Measurements from ENCODE around the gene ZNF724. TPM values are rescaled to one million over a fixed set of nuclear protein-coding genes. Genes with fewer than 3 reads are reported as not detected.
A peak's percentile ranks its signal among the peaks of the same experiment; 100 is the strongest.
"Not testable (repeated sequence)": the region's sequence is repeated elsewhere in the genome, so short reads cannot be mapped to it uniquely, and the experiment has no call there.

Gene ZNF724
- total and polyA plus RNA-seq, 7 experiments from 2014 or later: 2.9 to 11.3 (median 4.6) TPM

DNA sequence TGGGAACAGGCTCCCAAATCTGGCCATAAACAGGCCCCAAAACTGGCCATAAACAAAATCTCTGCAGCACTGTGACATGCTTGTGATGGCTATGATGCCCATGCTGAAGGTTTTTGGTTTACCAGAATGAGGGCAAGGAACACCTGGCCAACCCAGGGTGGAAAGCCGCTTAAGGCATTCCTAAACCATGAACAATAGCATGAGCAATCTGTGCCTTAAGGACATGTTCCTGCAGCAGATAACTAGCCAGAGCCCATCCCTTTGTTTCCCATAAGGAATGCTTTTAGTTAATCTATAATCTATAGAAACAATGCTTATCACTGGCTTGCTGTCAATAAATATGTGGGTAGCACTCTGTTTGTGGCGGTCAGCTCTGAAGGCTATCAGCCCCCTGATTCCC, 35.1 kb upstream of the ZNF724 start:
- not testable (repeated sequence) for ATAC-seq
- H3K4me1 Mint-ChIP-seq: peaks cover 3 to 35% (median 25%) of the 10 kb centered on the region in 7 donors

GRCh38 chr19:23283925-23284324, 33.7 kb upstream of the ZNF724 start:
- Mint-ChIP-seq H3K36me3 (peaks cover 0 to 10% (median 3%) of the 10 kb centered on the region in 5 donors), H3K9me3 (peaks cover 7 to 43% (median 20%) of the 10 kb centered on the region in 11 donors), H3K27ac (peak overlapping the region in 2 of 9 donors; percentile 38 to 60), H3K27me3 (peaks cover 0 to 4% (median 0%) of the 10 kb centered on the region in 5 donors), H3K4me3 (peak overlapping the region in 6 of 10 donors; percentile 2 to 61 (median 30)), H3K4me1 (peaks cover 3 to 35% (median 25%) of the 10 kb centered on the region in 7 donors)
- POLR2A ChIA-PET: interaction anchor here (3.0 kb wide), 1 partner anchor 10 kb away, joined by 17 read pairs; no protein-coding TSS in a partner anchor
- ATAC-seq (peak; percentile 91), DNase-seq (peak; percentile 26 to 60 (median 42))
- Histone ChIP-seq H3K9me3 (ENCODE audit: control insufficient read depth in 2 of 3, low read length in 3 of 3) (no peaks in the 10 kb centered on the region), H3K4me3 (ENCODE audit: low read length) (no peak overlapping the region), H3K4me1 (ENCODE audit: control insufficient read depth in 2 of 2, insufficient read depth in 2 of 2, low read length in 2 of 2) (no peaks in the 10 kb centered on the region), H3K27me3 (ENCODE audit: control insufficient read depth in 2 of 2, insufficient read depth in 2 of 2, low read length in 2 of 2) (no peaks in the 10 kb centered on the region), H3K27ac (ENCODE audit: low read depth, low read length) (no peak overlapping the region), H3K36me3 (ENCODE audit: control insufficient read depth in 2 of 3, insufficient read depth in 3 of 3, low read length in 3 of 3) (no peaks in the 10 kb centered on the region)
- CTCF ChIA-PET: interaction anchor here (0.6 to 2.0 kb wide), 3 partner anchors 10 to 19 kb away, joined by 3 to 8 read pairs (median 3); no protein-coding TSS in a partner anchor
- intact Hi-C loops (cut with micrococcal nuclease): loop anchor here in 1 of 2 donors (1.0 kb wide), 2 partner anchors 10 to 105 kb away; no protein-coding TSS in a partner anchor

More for the DNA sequence above, 35.1 kb upstream of the ZNF724 start:
- H3K36me3 ChIP-seq (ENCODE audit: control insufficient read depth in 2 of 3, insufficient read depth in 3 of 3, low read length in 3 of 3); POLR2A ChIA-PET; H3K27ac ChIP-seq (ENCODE audit: low read depth, low read length); H3K4me3 ChIP-seq (ENCODE audit: low read length); H3K4me3 Mint-ChIP-seq; intact Hi-C loops (cut with micrococcal nuclease); DNase-seq; CTCF ChIA-PET; H3K27me3 Mint-ChIP-seq; H3K4me1 ChIP-seq (ENCODE audit: control insufficient read depth in 2 of 2, insufficient read depth in 2 of 2, low read length in 2 of 2); H3K27me3 ChIP-seq (ENCODE audit: control insufficient read depth in 2 of 2, insufficient read depth in 2 of 2, low read length in 2 of 2); H3K27ac Mint-ChIP-seq; H3K9me3 ChIP-seq (ENCODE audit: control insufficient read depth in 2 of 3, low read length in 3 of 3): not testable (repeated sequence)
- H3K36me3 Mint-ChIP-seq: peaks cover 0 to 10% (median 3%) of the 10 kb centered on the region in 5 donors
- H3K9me3 Mint-ChIP-seq: peaks cover 7 to 48% (median 20%) of the 10 kb centered on the region in 11 donors

DNA sequence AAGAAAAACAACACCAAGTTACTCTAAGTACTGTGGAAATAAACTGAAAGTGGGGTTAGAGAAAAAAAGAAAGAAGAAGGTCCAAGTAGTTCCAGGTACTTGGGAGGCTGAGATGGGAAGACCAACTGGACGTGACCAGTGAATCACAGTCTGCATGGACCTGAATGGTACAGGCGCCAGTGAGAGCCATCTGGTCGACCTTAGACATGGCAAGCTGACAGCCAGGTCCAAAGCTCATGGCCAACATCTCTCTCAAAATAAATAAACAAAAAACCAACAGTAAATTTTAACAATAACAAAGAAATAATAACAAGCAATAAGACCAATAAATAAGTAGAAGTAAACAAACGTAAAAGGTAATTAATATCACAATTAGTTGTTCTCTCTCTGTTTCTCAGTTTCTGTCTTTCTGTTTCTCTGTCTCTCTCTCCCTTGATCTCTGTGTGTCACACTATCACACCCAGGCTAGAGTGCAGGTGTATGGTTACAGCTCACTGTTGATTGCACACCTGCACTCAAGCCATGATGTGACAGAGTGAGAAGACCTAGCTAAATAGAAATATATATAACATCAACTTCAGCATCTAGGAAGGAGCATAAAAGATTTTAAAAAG, 31.6 kb upstream of the ZNF724 start:
- Mint-ChIP-seq H3K27me3 (peaks cover 0 to under 1% (median 0%) of the 10 kb centered on the region in 5 donors), H3K27ac (peak overlapping the region in 3 of 9 donors; percentile 65 to 75 (median 75)), H3K36me3 (peaks cover 0 to 10% (median 3%) of the 10 kb centered on the region in 5 donors), H3K4me3 (peak overlapping the region in 3 of 10 donors; percentile 30 to 64 (median 62)), H3K4me1 (peaks cover 3 to 35% (median 25%) of the 10 kb centered on the region in 7 donors), H3K9me3 (peaks cover 4 to 26% (median 11%) of the 10 kb centered on the region in 11 donors)
- Histone ChIP-seq H3K36me3 (ENCODE audit: control insufficient read depth in 2 of 3, insufficient read depth in 3 of 3, low read length in 3 of 3) (no peaks in the 10 kb centered on the region), H3K4me3 (ENCODE audit: low read length) (no peak overlapping the region), H3K9me3 (ENCODE audit: control insufficient read depth in 2 of 3, low read length in 3 of 3) (no peaks in the 10 kb centered on the region), H3K27ac (ENCODE audit: low read depth, low read length) (no peak overlapping the region), H3K4me1 (ENCODE audit: control insufficient read depth in 2 of 2, insufficient read depth in 2 of 2, low read length in 2 of 2) (no peaks in the 10 kb centered on the region), H3K27me3 (ENCODE audit: control insufficient read depth in 2 of 2, insufficient read depth in 2 of 2, low read length in 2 of 2) (no peaks in the 10 kb centered on the region)
- DNase-seq (no peak), ATAC-seq (no peak)
- intact Hi-C loops (cut with micrococcal nuclease): no loop called here
- POLR2A ChIA-PET: interaction anchor here (3.0 kb wide), 1 partner anchor 8 kb away, joined by 17 read pairs; no protein-coding TSS in a partner anchor
- CTCF ChIA-PET: interaction anchor here (2.0 kb wide), 1 partner anchor 8 kb away, joined by 8 read pairs; no protein-coding TSS in a partner anchor

DNA sequence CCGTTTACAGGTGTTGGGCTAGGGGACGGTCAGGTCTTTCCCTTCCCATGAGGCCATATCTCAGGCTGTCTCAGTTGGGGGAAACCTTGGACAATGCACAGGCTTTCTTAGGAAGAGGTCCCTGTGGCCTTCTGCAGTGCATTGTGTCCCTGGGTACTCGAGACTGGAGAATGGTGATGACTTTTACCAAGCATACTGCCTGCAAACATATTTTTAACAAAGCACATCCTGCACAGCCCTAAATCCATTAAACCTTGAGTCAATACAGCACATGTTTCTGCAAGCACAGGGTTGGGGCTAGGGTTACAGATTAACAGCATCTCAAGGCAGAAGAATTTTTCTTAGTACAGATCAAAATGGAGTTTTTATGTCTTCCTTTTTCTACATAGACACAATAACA, 27.9 kb upstream of the ZNF724 start:
- H3K36me3 Mint-ChIP-seq; H3K4me1 ChIP-seq (ENCODE audit: control insufficient read depth in 2 of 2, insufficient read depth in 2 of 2, low read length in 2 of 2); H3K27me3 Mint-ChIP-seq; POLR2A ChIA-PET; H3K4me3 Mint-ChIP-seq; H3K4me3 ChIP-seq (ENCODE audit: low read length); H3K9me3 ChIP-seq (ENCODE audit: control insufficient read depth in 2 of 3, low read length in 3 of 3); ATAC-seq; CTCF ChIA-PET; H3K27ac ChIP-seq (ENCODE audit: low read depth, low read length); H3K36me3 ChIP-seq (ENCODE audit: control insufficient read depth in 2 of 3, insufficient read depth in 3 of 3, low read length in 3 of 3); DNase-seq; H3K27me3 ChIP-seq (ENCODE audit: control insufficient read depth in 2 of 2, insufficient read depth in 2 of 2, low read length in 2 of 2); H3K27ac Mint-ChIP-seq: not testable (repeated sequence)
- Mint-ChIP-seq H3K9me3 (peaks cover 0 to 14% (median 0%) of the 10 kb centered on the region in 11 donors), H3K4me1 (peaks cover 8 to 33% (median 20%) of the 10 kb centered on the region in 7 donors)
- intact Hi-C loops (cut with micrococcal nuclease): loop anchor here (10.0 kb wide), 3 partner anchors 637 to 1773 kb away; partner anchors contain the start of genes ZNF429 (in 1 of the 2) and ZNF726 (in 1 of the 2)

GRCh38 chr19:23273590-23274412, 23.6 kb upstream of the ZNF724 start:
- Mint-ChIP-seq H3K27me3 (no peaks in the 10 kb centered on the region), H3K9me3 (peaks cover 0 to 10% (median 0%) of the 10 kb centered on the region in 11 donors), H3K4me3 (peak overlapping the region; percentile 94 to 99 (median 98)), H3K27ac (peak overlapping the region; percentile 92 to 98 (median 96)), H3K4me1 (peaks cover 15 to 47% (median 30%) of the 10 kb centered on the region in 7 donors), H3K36me3 (peaks cover 3 to 34% (median 16%) of the 10 kb centered on the region in 5 donors)
- H3K4me1 ChIP-seq (ENCODE audit: control insufficient read depth in 2 of 2, insufficient read depth in 2 of 2, low read length in 2 of 2): peaks cover 0 to 7% of the 10 kb centered on the region in 2 donors
- ChIA-PET POLR2A (interaction anchor here (0.6 to 3.6 kb wide), 15 partner anchors 9 to 1647 kb away, joined by 3 to 40 read pairs (median 5); partner anchors contain the start of genes ZNF257, ZNF43, ZNF675 and ZNF681), CTCF (interaction anchor here (0.5 to 1.7 kb wide), 4 partner anchors 9 to 121 kb away, joined by 4 to 8 read pairs (median 5); partner anchors contain the start of gene ZNF724)
- peaks cover 0 to 13% (median 0%) of the 10 kb centered on the region in 3 experiments for H3K36me3 ChIP-seq (ENCODE audit: control insufficient read depth in 2 of 3, insufficient read depth in 3 of 3, low read length in 3 of 3)
- intact Hi-C loops (cut with micrococcal nuclease): loop anchor here (1.0 to 10.0 kb wide), 10 partner anchors 10 to 1769 kb away; partner anchors contain the start of genes ZNF675 (in 2 of the 2), ZNF724 (in 2 of the 2), ZNF726 (in 2 of the 2) and ZNF91 (in 2 of the 2)
- H3K9me3 ChIP-seq (ENCODE audit: control insufficient read depth in 2 of 3, low read length in 3 of 3): no peaks in the 10 kb centered on the region
- peak overlapping the region; percentile 94 for H3K4me3 ChIP-seq (ENCODE audit: low read length)
- ATAC-seq (peak; percentile 100), DNase-seq (peak; percentile 76 to 93 (median 91))
- H3K27ac ChIP-seq (ENCODE audit: low read depth, low read length): peak overlapping the region; percentile 95
- no peaks in the 10 kb centered on the region for H3K27me3 ChIP-seq (ENCODE audit: control insufficient read depth in 2 of 2, insufficient read depth in 2 of 2, low read length in 2 of 2)
